AG04450 (cell line): Measurements from ENCODE around the gene ERC1. TPM values are rescaled to one million over a fixed set of nuclear protein-coding genes. Genes with fewer than 3 reads are reported as not detected.
"Not testable (repeated sequence)": the region's sequence is repeated elsewhere in the genome, so short reads cannot be mapped to it uniquely, and the experiment has no call there.

Experiments
- CTCF ChIA-PET: fragments of 300-600, 350-600 bp; formaldehyde crosslinking; extraction: SDS; loops from one replicate; lab custom pipeline; 2022; ENCODE audit warnings: antibody characterized with exemption, inconsistent platforms; lab: Charles Lee
- POLR2A ChIA-PET: fragments of 350-600 bp; formaldehyde crosslinking; extraction: SDS; loops from one replicate; lab custom pipeline; 2021; ENCODE audit warnings: antibody characterized with exemption, inconsistent platforms; lab: Yijun Ruan, JAX
- DNase-seq: peaks from one replicate; pipeline ENCODE4 v3.0.0-alpha.2; 2011; ENCODE audit warnings: low read depth, low spot score
- H3K27ac ChIP-seq: one replicate; pipeline ENCODE4 v1.5.1; 2012; ENCODE audit warnings: low read depth, low read length, control low read depth
- H3K27me3 ChIP-seq: one replicate; pipeline ENCODE4 v1.6.0; 2012; ENCODE audit warnings: low read length; ENCODE audit not compliant: control insufficient read depth, insufficient read depth
- H3K4me3 ChIP-seq: 2 replicates; pipeline ENCODE4 v1.5.1; 2011; ENCODE audit warnings: mild to moderate bottlenecking, low read depth, low read length, control low read depth
- H3K9me3 ChIP-seq: 2 replicates; pipeline ENCODE4 v1.5.1; 2012; ENCODE audit warnings: low read length; ENCODE audit not compliant: control insufficient read depth, insufficient read depth
- polyA plus RNA-seq: library from polyadenylated mRNA; depleted of rRNA; stranded (reverse); fragments of >200 nt; gene quantifications from 2 replicates; pipeline ENCODE4 v1.2.3, GENCODE V29; 2011
- TF ChIP-seq, protein P1 (sequence below): IDR thresholded peaks from 2 replicates; pipeline ENCODE4 v1.5.1; 2011; ENCODE audit warnings: low read depth, low read length, control low read depth, inconsistent platforms

The ERC1 gene
- polyA plus RNA-seq, 1 experiment = 28.6 TPM

DNA sequence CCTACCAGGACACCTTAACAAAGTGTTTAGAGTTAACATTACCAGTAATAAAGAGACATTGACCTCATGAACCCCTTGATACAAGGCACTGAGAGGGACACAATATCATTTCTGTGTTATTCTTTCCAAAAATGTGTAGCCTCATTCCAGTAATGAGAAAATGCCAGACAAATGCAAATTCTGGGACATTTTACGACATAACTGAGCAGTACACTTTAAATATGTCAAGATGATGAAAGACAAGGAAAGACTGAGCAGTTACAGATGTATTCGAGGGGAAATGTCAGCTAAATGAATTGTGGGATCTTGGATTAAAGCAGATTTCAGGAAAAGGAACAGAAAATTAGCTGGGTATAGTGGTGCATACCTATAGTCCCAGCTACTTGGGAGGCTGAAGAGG is 255.6 kb downstream of the ERC1 start:
- POLR2A ChIA-PET = no interaction called here
- Histone ChIP-seq H3K27ac (no peak overlapping the region), H3K9me3 (no peaks in the 10 kb centered on the region), H3K27me3 (no peaks in the 10 kb centered on the region), H3K4me3 (no peak overlapping the region)
- TF ChIP-seq, protein P1, sequence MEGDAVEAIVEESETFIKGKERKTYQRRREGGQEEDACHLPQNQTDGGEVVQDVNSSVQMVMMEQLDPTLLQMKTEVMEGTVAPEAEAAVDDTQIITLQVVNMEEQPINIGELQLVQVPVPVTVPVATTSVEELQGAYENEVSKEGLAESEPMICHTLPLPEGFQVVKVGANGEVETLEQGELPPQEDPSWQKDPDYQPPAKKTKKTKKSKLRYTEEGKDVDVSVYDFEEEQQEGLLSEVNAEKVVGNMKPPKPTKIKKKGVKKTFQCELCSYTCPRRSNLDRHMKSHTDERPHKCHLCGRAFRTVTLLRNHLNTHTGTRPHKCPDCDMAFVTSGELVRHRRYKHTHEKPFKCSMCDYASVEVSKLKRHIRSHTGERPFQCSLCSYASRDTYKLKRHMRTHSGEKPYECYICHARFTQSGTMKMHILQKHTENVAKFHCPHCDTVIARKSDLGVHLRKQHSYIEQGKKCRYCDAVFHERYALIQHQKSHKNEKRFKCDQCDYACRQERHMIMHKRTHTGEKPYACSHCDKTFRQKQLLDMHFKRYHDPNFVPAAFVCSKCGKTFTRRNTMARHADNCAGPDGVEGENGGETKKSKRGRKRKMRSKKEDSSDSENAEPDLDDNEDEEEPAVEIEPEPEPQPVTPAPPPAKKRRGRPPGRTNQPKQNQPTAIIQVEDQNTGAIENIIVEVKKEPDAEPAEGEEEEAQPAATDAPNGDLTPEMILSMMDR = no peak
- DNase-seq = no peak
- CTCF ChIA-PET = no interaction called here

DNA sequence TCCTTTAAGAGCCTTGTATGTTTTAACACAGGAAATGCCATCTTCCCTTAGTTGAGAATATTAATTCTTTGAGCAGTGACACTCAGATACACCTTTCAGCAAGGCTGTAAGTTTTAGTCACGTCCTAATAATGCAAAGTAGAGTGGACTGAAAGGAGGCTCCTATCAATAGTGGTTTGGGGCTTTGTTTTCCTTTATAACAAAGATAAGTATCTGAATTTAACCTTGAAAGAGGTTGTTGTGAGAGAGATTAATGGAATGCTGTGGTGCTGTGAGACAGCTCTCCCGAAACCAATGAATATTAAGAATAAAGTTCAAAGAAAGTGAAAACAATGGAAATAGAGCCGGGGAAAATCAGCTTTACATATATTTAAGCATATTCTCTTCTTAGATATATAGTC is 259.6 kb downstream of the ERC1 start:
- no peak overlapping the region for H3K4me3 ChIP-seq
- H3K9me3 ChIP-seq = no peaks in the 10 kb centered on the region
- no peak overlapping the region for H3K27ac ChIP-seq
- DNase-seq = no peak
- CTCF ChIA-PET = interaction anchor here (1.5 kb wide), 1 partner anchor 158 kb away, joined by 5 read pairs; no protein-coding TSS in a partner anchor
- POLR2A ChIA-PET = no interaction called here
- TF ChIP-seq, protein P1 = no peak
- no peaks in the 10 kb centered on the region for H3K27me3 ChIP-seq

DNA sequence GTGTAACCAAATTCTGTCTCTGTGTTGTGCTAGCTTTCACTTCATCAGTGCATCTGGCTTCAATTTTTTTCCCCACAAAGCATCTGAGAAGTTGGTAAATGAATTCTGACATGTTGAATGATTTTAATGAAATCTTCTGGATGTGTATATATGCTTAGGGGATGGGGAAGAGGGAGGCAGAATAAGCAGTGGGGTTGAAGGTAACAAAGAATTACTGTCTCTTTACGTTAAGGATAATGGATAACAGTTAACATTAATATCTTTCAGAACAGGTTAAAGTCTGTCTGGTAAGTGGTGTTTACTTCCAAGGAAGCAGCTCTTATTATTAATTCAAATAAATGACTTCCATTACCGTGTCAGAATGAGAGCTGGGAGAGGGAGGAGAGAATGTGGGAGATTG is 261.7 kb downstream of the ERC1 start:
- ChIA-PET CTCF (interaction anchor here (0.5 kb wide), 1 partner anchor 355 kb away, joined by 3 read pairs; no protein-coding TSS in a partner anchor), POLR2A (no interaction called here)
- Histone ChIP-seq H3K27ac (no peak overlapping the region), H3K27me3 (no peaks in the 10 kb centered on the region), H3K4me3 (no peak overlapping the region), H3K9me3 (no peaks in the 10 kb centered on the region)
- no peak for DNase-seq
- TF ChIP-seq, protein P1 = no peak

DNA sequence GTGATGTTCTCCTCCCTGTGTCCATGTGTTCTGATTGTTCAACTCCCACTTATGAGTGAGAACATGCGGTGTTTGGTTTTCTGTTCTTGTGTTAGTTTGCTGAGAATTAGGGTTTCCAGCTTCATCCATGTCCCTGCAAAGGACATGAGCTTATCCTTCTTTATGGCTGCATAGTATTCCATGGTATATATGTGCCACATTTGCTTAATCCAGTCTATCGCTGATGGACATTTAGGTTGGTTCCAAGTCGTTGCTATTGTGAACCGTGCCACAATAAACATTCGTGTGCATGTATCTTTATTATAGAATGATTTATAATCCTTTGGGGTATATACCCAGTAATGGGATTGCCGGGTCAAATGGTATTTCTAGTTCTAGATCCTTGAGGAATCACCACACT is 264.1 kb downstream of the ERC1 start:
- H3K4me3 ChIP-seq, H3K27me3 ChIP-seq, H3K27ac ChIP-seq, CTCF ChIA-PET, H3K9me3 ChIP-seq, DNase-seq, POLR2A ChIA-PET: not testable (repeated sequence)

DNA sequence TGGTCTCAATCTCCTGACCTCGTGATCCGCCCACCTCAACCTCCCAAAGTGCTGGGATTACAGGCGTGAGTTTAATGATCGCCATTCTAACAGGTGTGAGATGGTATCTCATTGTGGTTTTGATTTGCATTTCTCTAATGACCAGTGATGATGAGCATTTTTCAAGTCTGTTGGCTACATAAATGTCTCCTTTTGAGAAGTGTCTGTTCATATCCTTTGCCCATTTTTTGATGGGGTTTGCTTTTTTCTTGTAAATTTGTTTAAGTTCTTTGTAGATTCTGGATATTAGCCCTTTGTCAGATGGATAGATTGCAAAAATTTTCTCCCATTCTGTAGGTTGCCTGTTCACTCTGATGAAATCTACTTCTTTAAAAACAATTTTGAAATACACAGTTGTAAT is 264.8 kb downstream of the ERC1 start:
- DNase-seq, H3K4me3 ChIP-seq, POLR2A ChIA-PET, H3K27me3 ChIP-seq, H3K9me3 ChIP-seq, CTCF ChIA-PET, H3K27ac ChIP-seq: not testable (repeated sequence)

DNA sequence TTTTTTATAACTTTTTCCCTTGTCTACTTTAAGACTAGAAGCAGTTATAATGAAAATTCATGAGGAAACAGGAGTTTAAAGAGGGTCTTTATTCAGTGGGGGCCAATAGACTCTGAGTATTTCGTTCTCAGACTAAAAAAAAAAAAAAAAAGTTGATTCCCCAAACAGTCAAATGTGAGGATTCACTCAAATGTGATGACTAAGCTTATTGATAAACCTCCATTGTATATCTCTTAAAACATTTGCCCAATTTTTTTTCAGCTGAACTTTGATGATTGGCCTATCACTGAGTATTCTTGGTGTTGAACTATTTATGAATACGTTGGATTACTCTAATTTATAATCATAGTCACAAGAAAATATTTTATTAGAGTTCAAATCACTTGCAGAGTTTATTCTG is 265.3 kb downstream of the ERC1 start:
- no peaks in the 10 kb centered on the region for H3K27me3 ChIP-seq
- POLR2A ChIA-PET = no interaction called here
- H3K4me3 ChIP-seq = no peak overlapping the region
- H3K9me3 ChIP-seq = no peaks in the 10 kb centered on the region
- TF ChIP-seq, protein P1 = no peak
- no peak for DNase-seq
- CTCF ChIA-PET = interaction anchor here (0.9 kb wide), 1 partner anchor 327 kb away, joined by 3 read pairs; no protein-coding TSS in a partner anchor
- no peak overlapping the region for H3K27ac ChIP-seq
